Cardiac fibroblast (primary cell): ENCODE measurements around the gene SH3TC1.
A peak's percentile ranks its signal among the peaks of the same experiment; 100 is the strongest.

Source experiments
- DNase-seq, 2 donors: peaks; one replicate each; pipeline versions ENCODE4 v3.0.0 to v3.0.0-alpha.2; 2010; ENCODE audit warnings: low read depth in 2 of 2
- H3K4me3 ChIP-seq, 2 donors: replicated peaks in 1 of 2; 1 replicate in 1 of 2; 2 replicates in 1 of 2; pipeline ENCODE4 v1.5.1; 2011; ENCODE audit warnings: low read depth in 2 of 2, low read length in 2 of 2, mild to moderate bottlenecking in 2 of 2, moderate library complexity in 1 of 2
- CTCF ChIP-seq: IDR thresholded peaks from one replicate; pipeline ENCODE4 v1.5.1; 2011; ENCODE audit warnings: low read depth, mild to moderate bottlenecking, low read length, inconsistent platforms

SH3TC1 gene

GRCh38 chr4:8202108-8203051, 3.3 kb downstream of the SH3TC1 start:
- no peak for TF ChIP-seq CTCF
- no peak for DNase-seq
- no peak overlapping the region for H3K4me3 ChIP-seq

- H3K4me3 ChIP-seq: no peak overlapping the region
- TF ChIP-seq CTCF: no peak
- no peak for DNase-seq
These were observed 3.9 kb downstream of the SH3TC1 start for GRCh38 chr4:8203052-8203401.

GRCh38 chr4:8203817-8204216, 4.7 kb downstream of the SH3TC1 start:
- DNase-seq: no peak
- no peak overlapping the region for H3K4me3 ChIP-seq
- TF ChIP-seq CTCF: no peak

- DNase-seq: no peak
- TF ChIP-seq CTCF: no peak
- H3K4me3 ChIP-seq: no peak overlapping the region
These were observed 5.6 kb downstream of the SH3TC1 start for GRCh38 chr4:8204576-8205227.

GRCh38 chr4:8205241-8205707, 6.2 kb downstream of the SH3TC1 start:
- H3K4me3 ChIP-seq: no peak overlapping the region
- DNase-seq: peak in 1 of 2 donors; percentile 70
- TF ChIP-seq CTCF: no peak

- no peak for DNase-seq
- no peak for TF ChIP-seq CTCF
- no peak overlapping the region for H3K4me3 ChIP-seq
These were observed 6.9 kb downstream of the SH3TC1 start for GRCh38 chr4:8205749-8206611.
